22Rv1 (cell line): ENCODE results near the gene TMEM132D.

Source experiments
- CTCF ChIP-seq: fragments of 450-650 bp; IDR thresholded peaks from 2 replicates; pipeline ENCODE4 v1.5.1; 2017; ENCODE audit warnings: mild to moderate bottlenecking
- ZFX ChIP-seq: fragments of 450-650 bp; IDR thresholded peaks from 2 replicates; pipeline ENCODE4 v1.6.1; 2017; ENCODE audit warnings: antibody characterized with exemption, borderline replicate concordance

- no peak for TF ChIP-seq CTCF
- TF ChIP-seq ZFX: no peak
These were observed 113.5 kb downstream of the TMEM132D start for GRCh38 chr12:129790331-129790730.
